HG03439 (cell line): ENCODE data around the gene LHFPL3.
"Not testable (repeated sequence)": the region's sequence is repeated elsewhere in the genome, so short reads cannot be mapped to it uniquely, and the experiment has no call there.

Source experiments
- ATAC-seq: cut with Tn5 transposase; IDR thresholded peaks from one replicate; pipeline ENCODE4 v1.9.1; 2021; ENCODE audit warnings: mild to moderate bottlenecking, moderate library complexity; ENCODE audit not compliant: unreplicated experiment

LHFPL3 gene

DNA sequence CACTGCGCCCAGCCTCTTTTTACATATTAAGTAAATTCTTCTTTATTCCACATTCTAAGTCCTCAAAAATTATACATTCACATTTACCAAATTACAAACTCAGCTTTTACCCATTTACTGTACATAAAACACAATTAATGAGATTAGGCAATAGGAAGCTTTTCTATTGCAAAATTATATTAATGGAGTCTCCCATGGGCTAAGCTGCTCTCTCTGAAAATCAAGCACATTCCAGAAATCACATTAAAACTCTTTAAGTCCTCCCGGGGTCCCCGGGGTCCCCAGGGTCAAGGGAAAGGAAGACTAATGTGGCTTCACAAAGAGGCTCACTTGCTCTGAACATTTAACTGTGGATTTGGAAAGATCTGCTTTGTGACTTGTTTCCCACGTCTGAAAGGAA is 558.2 kb downstream of the LHFPL3 start:
- ATAC-seq, result no peak

DNA sequence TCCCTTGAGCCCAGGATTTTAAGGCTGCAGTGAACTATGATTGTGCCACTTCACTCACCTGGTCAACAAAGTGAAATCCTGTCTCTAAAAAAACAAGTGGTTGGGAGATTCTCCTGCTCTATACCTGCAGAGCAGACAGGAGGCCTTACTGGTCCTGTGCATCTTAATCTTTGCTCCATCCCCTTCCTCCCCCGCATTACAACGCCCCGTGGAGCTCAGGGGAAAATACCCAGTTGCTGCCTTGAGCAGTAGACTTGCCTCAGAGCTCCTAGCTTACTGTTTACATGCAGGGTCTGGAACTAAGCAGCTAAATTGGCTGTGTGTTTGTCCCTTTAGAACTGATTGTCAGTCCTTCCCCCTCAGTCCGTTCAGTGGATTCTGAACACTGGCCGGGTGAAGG is 561.8 kb downstream of the LHFPL3 start:
- ATAC-seq, result no peak

DNA sequence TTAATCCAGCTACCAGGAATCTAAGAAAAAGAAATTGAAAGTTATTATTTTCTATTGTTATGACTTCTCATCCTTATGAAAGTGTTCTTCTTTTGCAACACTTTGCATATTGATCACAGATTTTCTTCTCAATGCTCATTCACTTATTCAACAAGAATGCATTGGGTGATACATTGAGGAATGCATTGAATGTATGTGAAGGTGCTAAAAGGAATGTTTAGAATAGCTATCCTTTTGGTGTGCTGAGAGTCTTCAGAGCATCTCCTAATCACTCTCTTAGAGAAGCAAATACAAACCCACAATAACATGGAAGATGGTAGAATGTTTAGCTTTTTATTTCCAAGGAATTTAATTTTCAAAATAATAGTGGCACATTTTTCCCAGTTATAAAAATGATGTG is 563.5 kb downstream of the LHFPL3 start:
- ATAC-seq, result no peak

DNA sequence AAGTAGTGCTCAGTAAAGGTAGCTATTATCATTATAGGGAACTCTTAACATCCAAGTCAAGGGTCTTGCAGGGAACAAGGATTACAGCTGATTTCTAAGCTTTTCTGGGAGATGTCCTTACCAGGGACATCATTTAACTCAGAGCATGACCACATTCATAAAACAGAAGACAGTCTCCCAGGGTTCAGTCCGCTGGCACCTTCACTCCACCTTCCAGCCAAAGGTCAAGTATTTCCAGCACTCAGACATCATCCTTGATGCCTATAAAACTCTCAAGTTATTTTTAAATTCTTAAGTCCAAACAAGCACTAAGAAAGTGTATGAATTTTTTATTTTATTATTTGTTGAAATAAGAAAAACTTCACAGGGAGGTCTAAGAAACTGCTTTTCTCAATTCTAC is 565.9 kb downstream of the LHFPL3 start:
- no peak for ATAC-seq

DNA sequence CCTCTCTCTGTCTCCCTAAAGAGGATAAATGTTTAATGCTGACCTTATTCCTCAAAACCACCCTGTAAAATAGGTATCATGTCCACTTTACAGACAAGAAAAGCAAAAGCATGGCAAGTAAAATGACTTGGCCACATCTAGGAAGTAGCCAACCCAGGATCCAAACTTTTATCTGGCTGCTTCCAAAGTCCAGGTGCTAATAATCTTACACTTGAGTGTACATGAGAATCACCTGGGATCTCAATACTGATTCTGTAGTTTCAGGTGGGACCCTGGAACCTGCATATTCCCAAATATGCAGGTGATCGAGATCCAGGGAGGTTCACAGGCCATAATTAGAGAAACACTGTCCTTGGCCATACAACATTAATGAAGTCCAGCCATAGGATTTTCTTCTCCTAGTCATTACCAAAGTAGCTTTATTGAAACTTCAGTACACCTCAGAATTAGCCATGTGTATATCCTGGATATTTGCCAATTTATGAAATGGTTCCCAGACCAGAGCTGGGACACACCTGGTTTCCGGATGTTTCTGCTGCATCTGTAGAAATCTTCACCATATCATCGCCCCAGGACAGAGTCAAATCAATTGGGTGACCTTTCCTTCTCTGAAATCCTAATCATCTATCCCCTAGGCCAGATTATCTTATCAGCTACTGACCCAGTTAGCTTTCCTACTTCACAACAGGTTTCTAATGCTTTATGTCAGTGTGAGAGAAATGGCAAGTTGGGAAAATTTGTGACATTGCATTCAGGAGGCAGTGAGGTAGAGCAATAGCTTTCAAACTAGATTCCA is 566.5 kb downstream of the LHFPL3 start:
- no peak for ATAC-seq

DNA sequence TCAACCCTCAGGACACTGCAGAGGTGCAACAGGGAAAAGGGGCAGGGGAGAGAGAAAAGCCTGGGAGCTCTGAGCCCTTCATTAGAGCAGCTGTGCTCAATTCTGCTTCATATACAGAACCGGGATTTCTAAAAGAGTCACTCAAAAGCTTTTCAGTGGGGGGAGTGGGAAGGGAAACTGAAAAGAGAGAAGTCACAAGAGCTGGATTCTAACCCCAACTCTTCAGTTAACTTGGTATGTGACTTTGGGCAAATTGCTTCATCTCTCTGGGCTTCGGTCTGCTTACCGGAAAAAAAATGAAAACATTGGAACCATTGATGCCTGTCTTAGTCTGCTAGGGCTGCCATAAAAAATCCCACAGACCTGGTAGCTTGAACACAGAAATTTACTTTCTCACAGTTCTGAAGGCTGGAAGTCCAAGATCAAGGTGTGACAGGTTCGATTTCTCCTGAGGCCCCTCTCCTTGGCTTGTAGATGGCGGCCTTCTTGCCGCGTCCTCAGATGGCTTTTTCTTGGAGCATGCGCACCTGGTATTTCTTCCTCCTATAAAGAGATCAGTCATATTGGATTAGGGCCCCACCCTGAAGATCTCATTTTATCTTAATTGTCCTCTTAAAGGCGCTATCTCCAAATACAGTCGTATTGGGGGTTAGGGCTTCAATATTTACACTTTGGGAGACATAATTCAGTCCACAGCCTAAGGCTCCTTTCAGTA is 567.3 kb downstream of the LHFPL3 start:
- no peak for ATAC-seq

DNA sequence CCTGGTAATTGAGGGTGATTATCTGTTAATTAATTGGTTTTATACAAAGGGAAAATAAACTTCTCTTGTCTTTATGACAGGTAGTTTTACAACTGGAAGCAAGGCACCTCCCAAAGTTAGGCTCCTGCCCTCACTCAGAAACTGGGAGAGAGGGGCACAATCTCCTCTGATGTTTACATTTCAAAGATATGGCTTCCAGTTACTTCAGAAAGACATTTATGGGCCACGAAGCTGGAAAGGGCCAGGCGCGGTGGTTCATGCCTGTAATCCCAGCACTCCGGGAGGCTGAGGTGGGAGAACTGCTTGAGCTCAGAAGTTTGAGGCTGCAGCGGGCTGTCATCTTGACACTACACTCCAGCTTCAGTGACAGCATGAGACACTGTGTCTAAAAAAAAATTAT is 570.0 kb downstream of the LHFPL3 start:
- no peak for ATAC-seq

DNA sequence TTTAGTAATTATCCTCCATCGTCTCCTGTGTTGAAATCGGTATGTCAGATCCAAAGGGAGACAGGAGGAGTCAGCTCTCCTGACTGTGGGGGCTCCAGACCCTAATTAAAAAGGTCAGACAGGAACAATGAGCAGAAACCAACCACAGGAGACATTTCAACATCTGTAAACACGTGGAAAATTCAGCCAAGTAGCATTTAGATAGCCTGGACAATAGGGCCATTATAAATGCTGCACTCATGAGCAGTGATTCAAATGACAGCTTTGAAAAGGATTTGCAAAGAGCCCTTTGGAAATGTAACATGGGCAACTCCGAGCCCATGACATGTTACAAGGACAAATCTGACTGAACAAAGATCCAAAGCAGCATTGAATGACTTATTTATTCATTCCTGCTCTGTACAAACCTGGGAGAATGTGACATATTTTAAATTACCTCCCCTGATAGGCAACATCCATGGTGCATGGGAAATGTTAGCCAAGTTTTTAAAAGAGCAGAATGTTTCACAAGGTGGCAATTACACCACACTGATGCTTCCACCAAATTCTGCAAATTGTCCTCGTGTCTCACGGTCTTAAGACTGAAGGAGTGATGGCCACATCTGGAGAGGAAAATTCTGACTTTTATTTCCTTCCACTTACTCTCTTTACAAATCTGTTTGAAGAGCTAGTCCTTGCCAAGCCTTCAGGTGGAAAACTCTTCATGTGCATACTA is 572.3 kb downstream of the LHFPL3 start:
- ATAC-seq, result no peak

DNA sequence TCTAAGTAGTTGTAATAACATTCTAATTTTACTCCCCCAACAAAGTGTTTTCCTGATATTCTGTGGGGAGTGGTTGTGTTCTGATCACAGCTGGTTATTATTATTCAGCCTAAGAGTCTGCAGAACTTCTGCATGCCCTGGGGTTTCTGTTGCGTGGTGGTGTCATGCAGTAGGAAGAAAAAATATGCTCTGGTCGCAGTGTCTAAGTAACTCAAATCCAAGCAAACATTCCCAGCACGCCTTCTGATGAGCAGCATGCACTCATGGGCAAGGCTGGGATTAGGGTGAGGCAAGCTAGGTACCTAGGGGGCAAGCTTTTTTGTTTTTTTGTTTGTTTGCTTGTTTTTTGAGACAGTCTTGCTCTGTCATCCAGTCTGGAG is 572.8 kb downstream of the LHFPL3 start:
- ATAC-seq, result no peak

DNA sequence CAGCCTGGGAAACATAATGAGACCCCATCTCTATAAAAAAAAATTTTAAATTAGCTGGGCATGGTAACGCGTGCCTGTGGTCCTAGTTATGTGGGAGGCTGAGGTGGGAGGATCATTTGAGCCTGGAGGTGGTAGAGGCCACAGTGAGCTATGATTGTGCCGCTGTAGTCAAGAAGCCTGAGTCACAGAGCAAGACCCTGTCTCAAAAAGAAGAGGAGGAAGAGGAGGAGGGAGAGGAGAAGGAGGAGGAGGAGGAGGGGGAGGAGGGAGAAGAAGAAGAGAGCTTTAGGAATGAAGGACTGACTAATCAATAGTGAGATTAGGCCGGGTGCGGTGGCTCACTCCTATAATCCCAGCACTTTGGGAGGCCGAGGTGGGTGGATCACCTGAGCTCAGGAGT is 573.8 kb downstream of the LHFPL3 start:
- no peak for ATAC-seq

DNA sequence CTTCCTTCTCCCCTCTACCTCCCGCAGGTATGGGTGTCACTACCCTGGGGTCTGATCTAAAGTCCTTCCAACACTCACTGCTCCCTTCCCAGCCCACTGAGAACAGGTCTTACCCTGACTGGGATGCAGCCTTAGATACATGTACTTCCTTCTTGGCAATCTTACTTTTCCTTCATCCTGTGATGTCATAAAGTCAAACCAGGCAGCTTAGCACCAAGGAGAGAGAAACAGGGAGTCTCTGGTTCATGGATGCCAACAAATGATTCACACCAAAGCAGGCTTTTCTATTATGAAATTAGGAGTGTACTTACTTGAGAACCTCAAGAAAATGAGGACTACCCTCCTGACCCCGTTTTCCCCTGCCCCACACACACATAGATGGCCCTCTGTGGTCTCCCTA is 574.6 kb downstream of the LHFPL3 start:
- no peak for ATAC-seq

DNA sequence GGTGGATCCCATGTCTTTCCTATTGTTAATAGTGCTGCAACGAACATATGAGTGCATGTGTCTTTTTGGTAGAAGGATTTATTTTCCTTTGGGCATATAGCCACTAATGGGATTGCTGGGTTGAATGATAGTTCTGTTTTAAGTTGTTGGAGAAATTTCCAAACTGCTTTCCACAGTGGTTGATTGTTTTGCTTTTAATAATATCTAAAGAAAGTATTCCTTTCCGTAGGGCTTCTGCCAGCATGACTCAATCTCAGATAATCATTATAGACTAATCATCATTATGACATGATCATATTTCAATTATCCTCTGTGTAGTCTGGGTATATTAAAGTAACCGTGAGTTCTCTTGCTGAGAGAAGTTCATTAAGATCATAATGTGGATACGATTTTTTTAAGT is 575.4 kb downstream of the LHFPL3 start:
- no peak for ATAC-seq

DNA sequence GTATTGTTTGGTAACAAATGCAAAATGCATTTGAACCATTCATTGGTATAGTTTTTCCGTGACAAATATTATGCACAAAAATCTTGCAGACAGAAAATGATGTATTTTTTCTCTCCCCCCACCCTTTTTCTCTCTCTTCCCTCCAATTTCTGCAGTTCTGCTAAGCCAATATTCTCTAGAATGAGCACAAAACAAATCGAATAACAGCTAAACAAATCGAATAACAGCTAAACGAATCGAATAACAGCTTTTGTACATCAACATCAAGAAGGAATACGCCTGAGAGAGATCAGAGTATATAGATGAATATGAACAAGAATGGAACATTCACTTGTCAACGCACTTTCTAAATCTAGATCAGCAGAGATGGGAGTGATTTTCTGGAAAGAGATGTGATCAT is 577.6 kb downstream of the LHFPL3 start:
- ATAC-seq, result no peak

DNA sequence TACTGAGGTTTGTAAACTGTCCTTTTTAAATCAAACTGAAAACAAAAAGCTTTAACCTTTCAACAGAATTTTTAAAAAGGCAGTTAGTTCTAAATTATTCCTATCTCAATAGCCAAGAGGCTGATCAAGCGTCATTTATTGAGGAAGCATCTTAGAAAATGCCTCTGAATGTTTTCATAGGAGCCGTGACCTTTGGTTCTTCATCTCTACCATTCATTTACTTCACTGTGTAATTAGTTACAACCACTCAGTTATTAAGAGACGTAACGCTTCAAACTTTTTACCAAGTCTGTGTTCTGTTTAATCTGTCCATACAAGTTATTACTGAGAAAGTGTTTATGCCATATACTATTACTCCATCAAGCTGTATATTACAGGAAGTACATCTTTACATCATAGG is 578.2 kb downstream of the LHFPL3 start:
- no peak for ATAC-seq

DNA sequence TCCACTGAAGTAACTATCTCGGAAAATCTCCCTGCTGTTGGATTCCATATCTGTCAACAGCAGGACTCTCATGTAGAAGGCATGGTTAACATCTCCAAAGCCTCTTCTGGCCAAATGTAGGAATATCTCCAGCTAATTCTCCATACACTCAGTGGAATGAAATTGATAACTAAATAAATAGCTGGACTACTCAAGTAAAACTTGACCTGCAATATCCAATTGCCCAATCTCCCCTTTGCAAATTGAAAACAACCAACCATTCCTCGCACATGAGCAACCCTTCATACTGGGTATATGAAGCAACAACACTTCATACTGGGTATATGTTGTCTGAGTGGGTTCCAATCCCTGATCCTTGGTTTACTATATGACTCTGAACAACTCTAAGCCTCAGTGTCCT is 580.2 kb downstream of the LHFPL3 start:
- no peak for ATAC-seq

DNA sequence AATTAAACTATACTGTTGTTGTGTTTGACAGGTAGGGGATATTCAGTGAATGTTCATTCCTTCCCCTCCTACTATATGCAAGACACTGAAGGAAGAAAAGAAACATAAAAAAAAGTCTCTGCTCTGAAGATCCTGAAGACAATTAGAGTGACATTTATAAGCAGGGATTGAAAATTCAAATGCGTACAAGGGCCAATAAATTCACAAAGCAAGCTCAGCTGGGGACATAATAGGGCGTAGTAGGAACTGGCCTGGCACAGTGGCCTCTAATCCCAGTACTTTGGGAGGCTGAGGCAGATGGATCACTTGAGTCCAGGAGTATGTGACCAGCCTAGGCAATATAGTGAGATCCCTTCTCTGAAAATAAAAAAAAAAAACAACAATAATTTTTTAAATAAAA is 580.7 kb downstream of the LHFPL3 start:
- ATAC-seq, result no peak

DNA sequence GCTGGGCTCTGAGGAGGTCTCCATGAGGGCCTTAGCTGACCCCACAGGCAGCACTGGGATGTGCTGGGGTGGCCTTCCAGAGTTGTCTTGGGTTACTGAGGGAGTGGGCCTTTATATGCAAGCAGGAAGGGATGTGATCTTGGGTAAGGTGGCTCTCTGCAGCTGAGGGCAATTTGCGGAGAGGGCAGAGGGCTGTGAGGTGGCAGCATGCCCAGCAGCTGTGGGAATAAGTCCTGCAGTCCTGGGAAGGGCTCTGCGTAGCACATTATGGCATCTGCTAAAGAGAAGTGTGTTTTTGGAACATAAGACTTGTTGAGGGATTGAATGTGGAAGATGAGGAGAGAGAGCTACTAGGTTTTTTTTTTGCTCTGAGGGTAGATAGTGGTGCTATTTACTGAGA is 586.0 kb downstream of the LHFPL3 start:
- ATAC-seq, result no peak

DNA sequence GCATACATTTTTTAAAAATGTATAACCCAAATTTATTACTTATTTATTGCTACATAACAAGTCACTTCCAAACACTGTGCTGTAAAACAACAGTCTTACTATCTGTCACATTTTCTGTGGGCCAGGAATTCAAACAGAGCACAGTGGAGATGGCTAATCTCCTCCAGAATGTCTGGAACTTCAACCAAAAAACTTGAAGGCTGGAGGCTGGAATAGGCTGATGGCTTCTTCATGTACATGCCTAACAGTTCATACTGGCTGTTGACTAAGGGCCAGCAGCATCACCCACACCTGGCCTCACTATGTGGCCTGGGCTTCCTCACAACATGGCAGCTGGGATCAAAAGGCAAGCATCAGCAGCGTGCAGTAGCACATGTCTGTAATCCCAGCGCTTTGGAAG is 593.2 kb downstream of the LHFPL3 start:
- ATAC-seq, result no peak

DNA sequence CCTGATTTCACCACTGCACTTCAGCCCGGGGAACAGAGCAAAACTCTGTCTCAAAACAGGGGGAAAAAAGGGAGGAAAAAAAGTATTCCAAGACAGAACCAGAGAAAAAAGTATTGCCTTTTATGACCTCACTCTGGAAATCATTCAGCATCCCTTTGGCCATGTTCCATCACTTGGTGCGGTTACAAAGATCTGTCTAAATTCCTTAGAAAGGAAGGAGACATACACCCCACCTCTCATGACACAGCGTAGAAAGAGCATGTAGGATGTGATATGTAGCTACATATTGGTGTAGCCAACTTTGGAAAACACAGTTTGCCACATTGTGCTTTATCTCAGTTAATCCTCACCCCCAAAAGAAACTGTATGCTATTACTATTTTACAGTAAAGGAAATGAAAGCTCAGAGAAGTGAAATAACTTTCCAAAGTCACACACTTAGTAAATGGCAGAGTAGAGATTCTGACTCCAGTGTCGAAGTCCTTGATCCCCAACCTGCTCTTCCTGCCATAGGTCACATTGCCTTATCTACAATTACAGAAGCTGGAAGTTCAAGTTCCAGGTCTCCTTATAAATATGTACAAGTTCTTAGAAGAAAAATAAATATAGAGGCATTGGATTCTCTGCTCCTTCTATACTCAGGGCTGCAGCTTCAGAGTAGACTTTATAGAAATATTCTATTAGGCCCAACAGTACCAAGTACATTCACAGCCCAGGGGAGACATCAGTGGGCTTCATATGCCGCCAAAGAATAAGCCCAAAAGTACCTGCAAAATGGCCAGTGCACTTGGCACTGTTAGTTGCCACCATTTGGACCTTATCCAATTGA is 594.0 kb downstream of the LHFPL3 start:
- no peak for ATAC-seq

DNA sequence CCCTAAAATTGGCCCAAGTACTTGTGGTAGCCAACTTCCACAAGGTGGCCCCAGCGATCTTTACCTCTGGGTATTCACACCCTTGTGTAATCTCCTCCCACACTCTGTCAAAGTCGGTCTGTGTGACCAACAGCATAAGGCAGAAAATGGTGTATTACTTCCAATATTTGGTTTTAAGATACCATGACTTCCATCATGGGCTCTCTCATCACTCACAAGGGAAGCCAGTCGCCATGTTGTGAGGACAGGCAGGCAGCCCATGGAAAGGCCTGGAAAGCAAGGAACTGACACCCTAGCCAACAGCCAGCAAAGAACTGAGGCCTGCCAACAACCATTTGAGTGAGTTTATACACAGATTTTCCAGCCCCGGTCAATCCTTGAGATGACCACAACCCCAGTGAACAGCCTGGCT is 594.6 kb downstream of the LHFPL3 start:
- ATAC-seq, result peak; percentile 96

DNA sequence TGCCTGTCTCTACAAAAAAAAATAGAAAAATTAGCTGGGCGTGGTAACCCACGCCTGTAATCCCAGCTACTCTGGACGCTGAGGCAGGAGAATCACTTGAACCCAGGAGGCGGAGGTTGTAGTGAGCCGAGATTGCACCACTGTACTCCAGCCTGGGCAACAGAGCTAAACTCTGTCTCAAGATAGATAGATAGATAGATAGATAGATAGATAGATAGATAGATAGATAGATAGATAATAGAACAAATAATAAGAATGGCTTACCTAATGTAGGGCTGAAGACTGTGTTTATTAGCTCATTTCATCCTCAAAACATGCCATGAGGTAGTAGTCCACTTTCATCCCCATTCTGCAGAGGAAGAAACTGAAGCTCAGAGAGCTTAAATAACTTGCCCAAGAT is 597.8 kb downstream of the LHFPL3 start:
- not testable (repeated sequence) for ATAC-seq
